Fibroblast of villous mesenchyme (primary cell): ENCODE data around the gene SPACA4. TPM values are rescaled to one million over a fixed set of nuclear protein-coding genes. Genes with fewer than 3 reads are reported as not detected.
A peak's percentile ranks its signal among the peaks of the same experiment; 100 is the strongest.

Experiments
- DNase-seq: peaks from one replicate; pipeline ENCODE4 v3.0.0-alpha.2; 2010; ENCODE audit warnings: low read depth
- H3K4me3 ChIP-seq: 2 replicates; pipeline ENCODE4 v1.5.1; 2011; ENCODE audit warnings: low read depth, mild to moderate bottlenecking, low read length
- total RNA-seq: library from RNA; depleted of rRNA; stranded (reverse); fragments of >200 nt; gene quantifications from 2 replicates; pipeline ENCODE4 v1.2.3, GENCODE V29; 2012
- TF ChIP-seq, protein P1 (sequence below): IDR thresholded peaks from 2 replicates; pipeline ENCODE4 v1.5.1; 2012; ENCODE audit warnings: low read depth, mild to moderate bottlenecking, low read length; ENCODE audit not compliant: insufficient read depth

Gene SPACA4
- total RNA-seq, 1 donor = not detected

DNA sequence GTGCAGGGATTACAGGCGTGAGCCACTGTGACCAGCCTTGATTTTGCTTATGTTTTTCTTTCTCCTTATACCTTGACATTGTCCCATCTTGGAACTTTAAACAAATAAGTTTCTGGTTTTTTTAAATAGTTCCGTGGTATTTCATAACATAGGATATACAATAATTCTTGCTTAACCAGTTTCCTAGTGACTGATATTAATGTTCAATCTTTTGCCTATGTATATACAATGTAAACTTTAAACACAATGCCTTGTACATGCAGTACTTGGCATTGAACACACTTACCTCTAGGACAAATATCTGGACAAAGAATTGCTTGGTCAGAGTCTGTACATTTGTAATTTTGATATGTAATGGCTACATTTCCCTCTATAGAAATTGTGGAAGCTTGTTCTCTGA is 24.4 kb upstream of the SPACA4 start:
- no peak overlapping the region for H3K4me3 ChIP-seq
- TF ChIP-seq, protein P1, sequence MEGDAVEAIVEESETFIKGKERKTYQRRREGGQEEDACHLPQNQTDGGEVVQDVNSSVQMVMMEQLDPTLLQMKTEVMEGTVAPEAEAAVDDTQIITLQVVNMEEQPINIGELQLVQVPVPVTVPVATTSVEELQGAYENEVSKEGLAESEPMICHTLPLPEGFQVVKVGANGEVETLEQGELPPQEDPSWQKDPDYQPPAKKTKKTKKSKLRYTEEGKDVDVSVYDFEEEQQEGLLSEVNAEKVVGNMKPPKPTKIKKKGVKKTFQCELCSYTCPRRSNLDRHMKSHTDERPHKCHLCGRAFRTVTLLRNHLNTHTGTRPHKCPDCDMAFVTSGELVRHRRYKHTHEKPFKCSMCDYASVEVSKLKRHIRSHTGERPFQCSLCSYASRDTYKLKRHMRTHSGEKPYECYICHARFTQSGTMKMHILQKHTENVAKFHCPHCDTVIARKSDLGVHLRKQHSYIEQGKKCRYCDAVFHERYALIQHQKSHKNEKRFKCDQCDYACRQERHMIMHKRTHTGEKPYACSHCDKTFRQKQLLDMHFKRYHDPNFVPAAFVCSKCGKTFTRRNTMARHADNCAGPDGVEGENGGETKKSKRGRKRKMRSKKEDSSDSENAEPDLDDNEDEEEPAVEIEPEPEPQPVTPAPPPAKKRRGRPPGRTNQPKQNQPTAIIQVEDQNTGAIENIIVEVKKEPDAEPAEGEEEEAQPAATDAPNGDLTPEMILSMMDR = no peak

DNA sequence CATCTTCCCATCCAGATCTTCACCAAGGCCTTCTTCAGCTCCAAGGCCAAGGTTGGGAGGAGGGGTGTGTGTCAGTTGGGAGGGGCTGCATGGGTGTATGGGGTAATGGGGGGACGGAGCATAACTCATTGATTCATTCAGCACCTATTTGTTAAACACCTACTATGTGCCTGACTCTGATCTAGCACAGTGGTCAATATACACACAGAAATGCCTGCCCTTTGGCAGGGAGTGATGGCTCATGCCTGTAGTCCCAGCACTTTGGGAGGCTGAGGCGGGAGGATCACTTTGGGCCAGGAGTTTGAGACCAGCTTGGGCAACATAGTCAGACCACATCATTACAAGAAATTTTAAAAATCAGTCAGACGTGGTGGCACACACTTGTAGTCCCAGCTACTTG is 19.2 kb upstream of the SPACA4 start:
- TF ChIP-seq, protein P1 = no peak
- DNase-seq = no peak
- H3K4me3 ChIP-seq = no peak overlapping the region

More for the DNA sequence above, 24.4 kb upstream of the SPACA4 start:
- no peak for DNase-seq

DNA sequence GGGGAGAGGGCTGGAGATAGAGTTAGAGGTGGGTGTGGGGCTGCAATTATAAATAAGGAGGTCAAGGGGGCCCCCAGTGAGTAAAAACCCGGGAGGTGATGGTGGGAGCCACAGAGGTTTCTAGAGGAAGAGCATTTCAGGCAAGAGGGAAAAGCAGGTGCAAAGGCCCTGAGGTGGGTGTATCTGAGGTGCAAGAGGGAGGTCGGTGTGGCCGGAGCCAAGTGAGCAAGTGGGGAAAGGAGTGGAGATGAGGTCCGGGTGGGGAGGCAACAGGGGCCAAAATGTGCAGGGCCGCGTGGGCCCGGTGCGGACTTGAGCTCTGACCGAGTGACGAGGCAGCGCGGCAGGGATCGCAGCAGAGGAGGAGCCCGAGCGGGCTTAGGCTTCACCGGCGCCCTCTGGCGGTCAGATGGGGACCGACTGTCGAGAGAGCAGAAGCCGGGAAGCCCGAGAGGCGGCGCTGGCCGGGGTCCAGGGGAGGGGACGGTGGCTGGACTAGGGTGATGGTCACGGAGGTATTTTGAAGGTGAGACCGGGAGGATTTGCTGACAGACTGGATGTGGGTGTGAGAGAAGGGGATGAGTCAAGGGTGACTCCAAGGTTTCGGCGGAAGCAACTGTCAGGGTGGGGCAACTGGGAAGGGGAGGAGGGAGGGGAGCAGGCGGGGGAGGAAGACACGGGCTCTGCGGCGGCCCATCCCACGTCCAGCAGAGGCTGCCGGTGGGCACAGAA is 17.7 kb upstream of the SPACA4 start:
- TF ChIP-seq, protein P1 = peak; percentile 95
- DNase-seq = peak; percentile 81

DNA sequence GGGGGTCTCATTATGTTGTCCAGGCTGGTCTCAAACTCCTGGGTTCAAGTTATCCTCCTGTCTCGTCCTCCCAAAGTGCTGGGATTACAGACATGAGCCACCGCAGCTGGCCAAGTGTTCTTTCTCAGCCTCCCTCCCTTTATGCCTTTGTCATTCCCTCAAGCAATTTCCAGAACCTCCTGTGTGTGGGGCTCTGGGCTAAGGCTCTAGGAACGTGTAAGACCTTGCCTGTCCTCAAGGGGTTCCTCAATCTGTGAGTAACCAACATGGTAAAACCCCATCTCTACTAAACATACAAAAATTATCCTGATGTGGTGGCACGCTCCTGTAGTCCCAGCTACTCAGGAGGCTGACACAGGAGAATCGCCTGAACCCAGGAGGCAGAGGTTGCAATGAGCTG is 15.5 kb upstream of the SPACA4 start:
- TF ChIP-seq, protein P1 = no peak
- no peak for DNase-seq
- no peak overlapping the region for H3K4me3 ChIP-seq

More for the DNA sequence above, 17.7 kb upstream of the SPACA4 start:
- peak overlapping the region; percentile 62 for H3K4me3 ChIP-seq

DNA sequence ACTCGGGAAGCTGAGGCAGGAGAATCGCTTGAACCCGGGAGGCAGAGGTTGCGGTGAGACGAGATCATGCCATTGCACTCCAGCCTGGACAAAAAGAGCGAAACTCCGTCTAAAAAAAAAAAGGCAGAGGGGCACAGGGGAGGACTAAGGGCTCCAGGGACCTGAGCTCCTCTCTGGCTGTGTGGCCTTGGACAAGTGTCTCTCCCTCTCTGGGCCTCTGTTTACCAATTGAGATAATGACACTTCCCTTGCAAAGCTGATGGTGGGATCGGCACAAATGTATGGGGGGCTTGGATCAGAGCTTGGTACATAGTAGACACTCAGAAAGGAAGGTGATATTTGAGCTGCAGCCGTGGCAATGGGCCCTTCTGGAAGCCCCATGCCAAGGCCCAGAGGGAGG is 11.4 kb upstream of the SPACA4 start:
- DNase-seq = no peak
- H3K4me3 ChIP-seq = no peak overlapping the region
- TF ChIP-seq, protein P1 = no peak

DNA sequence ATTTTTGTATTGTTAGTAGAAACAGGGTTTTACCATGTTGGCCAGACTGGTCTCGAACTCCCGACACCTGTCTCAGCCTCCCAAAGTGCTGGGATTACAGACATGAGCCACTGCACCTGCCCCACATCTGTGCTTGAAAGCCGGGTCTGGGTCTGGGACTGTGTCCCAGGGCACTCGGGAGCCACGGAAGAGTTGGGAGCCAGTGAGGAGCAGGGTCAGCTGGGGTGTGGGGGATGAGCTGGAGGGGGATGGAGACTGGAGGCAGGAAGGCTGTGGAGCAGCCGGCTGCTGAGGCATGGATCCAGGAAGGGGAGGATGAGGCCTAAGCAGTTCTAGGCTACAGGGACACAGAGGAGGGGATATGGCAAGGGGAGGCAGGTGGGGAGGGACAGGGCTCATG is 10.7 kb upstream of the SPACA4 start:
- TF ChIP-seq, protein P1 = no peak
- no peak overlapping the region for H3K4me3 ChIP-seq
- DNase-seq = no peak

DNA sequence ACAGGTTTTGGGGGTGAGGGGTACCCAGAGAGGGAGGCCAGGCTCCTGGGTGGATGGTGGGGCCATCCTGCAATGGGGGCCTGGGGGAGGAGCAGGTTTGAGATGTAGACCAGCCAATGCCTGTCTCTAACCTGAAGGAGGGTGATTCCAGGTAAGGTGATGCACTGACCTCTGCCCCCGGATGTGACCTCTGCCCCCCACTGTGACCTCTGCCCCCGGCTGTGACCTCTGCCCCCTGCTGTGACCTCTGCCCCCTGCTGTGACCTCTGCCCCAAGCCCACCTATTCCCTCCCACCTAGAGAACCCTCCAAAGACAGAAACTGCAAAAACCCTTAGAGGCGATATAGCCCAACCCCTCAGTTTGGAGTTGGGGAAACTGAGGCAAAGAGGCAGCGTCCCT is 10.3 kb upstream of the SPACA4 start:
- no peak for DNase-seq
- TF ChIP-seq, protein P1 = no peak
- no peak overlapping the region for H3K4me3 ChIP-seq
